Right forelimb (tissue), 1 donor: ENCODE measurements around the gene LRPAP1.

Source experiments
- DNase-seq: peaks from one replicate; pipeline ENCODE4 v3.0.0-alpha.2; 2018

LRPAP1 gene

DNA sequence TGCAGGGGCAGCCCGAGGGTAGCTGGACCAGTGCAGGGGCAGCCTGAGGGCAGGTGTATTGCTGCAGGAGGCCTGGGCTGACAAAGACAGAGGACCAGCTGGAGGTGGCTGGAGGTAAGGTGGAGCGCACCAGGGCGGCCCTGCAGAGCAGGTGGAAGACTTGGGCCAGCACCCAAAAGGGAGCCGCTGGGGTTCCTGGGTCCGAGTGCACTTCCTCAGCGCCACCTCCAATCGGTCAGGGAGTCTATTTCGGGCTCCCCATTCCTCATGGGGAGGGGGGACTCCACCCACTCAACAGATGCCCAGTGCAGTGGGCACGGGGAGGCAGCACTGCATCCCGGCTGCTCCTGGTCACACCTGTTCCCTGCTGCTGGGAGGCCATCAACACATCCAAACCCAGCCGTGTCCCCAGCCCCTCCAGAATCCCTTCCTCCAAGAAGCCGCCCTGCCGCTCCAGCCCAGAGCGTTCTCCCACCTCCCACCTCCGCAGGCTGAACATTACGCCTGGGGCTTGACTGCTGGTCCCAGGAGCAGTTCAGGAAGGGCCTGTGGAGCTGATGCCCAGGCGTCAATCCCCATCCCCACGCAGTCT is 1.5 kb downstream of the LRPAP1 start:
- DNase-seq = no peak

DNA sequence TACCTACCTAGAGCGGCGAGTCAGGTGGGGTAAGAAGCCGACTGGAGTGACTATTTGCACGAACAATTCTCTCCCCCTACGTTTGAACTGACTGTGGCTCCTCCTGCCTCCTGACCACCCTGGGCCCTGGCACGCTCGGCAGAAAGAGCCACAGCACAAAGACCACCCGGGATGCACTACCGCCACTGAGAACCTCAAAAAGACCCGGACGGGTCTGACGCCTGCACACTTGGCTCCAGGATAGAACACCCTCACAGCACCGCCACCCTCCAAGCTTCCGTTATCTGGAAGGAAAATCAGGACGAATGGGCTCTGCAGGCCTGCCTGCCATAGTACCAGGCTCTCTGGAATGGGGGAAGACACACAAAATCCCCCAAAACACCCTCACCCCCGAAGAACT is 2.2 kb downstream of the LRPAP1 start:
- no peak for DNase-seq

- DNase-seq = no peak
Observed at GRCh38 chr4:3529363-3529762, 2.9 kb downstream of the LRPAP1 start.

DNA sequence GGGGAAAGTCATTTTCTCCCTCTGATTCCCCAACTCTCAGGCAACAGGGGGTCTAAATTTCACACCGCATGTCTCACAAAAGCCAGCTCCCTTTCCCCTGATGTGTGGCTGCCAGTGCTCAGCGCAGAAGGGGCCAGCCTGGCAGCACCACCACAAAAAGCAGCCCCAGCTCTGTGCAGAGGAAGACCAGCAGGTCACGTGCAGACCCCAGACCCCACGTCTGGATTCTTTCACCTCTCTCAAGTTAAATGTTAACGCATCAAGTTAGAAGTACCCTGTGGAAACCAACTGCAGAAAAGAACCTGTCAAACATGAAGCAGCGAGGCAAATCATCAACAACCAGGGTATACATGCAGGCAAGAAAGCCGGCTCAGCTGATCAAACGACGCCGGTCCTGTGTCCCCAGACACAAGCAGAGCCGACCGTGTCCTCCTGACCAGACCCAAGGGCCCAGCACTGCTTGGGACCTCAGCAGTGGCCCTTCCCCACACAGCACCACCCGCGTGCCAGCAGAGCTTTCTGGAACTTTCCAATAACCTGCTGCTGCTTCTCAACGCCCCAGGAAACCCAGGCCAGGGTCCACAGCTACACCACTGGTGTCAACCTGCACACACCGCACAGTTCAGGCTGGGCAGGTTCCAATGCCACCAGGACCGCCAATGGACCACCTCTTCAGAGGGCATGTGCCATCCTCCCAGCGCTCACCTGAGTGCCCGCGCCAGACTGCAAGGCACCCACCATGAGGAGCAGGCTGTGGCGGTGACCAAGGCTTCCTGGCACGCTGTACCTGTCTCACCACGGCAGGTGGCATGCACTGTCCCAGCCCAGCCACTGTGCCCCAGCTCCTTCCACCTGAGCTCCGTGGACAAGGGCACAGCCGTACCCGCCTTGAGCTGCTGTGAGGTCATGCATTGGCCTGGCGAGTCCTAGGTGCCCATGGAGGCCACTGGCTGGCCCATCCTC is 4.0 kb downstream of the LRPAP1 start:
- no peak for DNase-seq

- no peak for DNase-seq
Observed at GRCh38 chr4:3527101-3527913, 4.9 kb downstream of the LRPAP1 start.

GRCh38 chr4:3526456-3526855 is 5.8 kb downstream of the LRPAP1 start:
- DNase-seq = no peak

GRCh38 chr4:3525532-3526430 is 6.4 kb downstream of the LRPAP1 start:
- DNase-seq = no peak

- no peak for DNase-seq
Observed at GRCh38 chr4:3524920-3525319, 7.3 kb downstream of the LRPAP1 start.

DNA sequence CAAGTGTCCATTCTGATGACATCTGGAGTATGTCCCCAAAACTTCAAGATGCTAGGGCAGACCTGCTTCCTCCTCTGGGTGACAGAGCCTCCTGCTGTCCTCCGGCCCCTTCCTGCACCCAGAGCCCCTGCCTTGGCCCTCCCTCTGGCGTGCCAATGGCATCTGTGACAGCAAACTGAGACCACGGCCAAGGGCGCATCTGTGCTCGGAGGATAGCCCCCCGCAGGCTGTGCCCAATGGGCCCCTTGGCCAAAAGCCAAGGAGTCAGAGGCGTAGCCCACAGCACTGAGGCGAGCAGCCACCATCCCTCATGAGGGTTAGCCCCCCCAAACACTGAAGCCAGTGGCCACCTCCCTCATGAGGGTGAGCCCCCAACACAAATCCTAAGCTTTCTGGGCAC is 7.9 kb downstream of the LRPAP1 start:
- DNase-seq = no peak

GRCh38 chr4:3523628-3524221 is 8.5 kb downstream of the LRPAP1 start:
- DNase-seq = no peak

- no peak for DNase-seq
Observed at GRCh38 chr4:3523146-3523627, 9.0 kb downstream of the LRPAP1 start.

- DNase-seq = no peak
Observed at GRCh38 chr4:3522651-3523050, 9.6 kb downstream of the LRPAP1 start.

- DNase-seq = no peak
Observed at GRCh38 chr4:3522326-3522640, 9.9 kb downstream of the LRPAP1 start.

- no peak for DNase-seq
Observed at GRCh38 chr4:3521621-3522325, 10.4 kb downstream of the LRPAP1 start.

GRCh38 chr4:3520796-3521600 is 11.2 kb downstream of the LRPAP1 start:
- no peak for DNase-seq

GRCh38 chr4:3520276-3520675 is 11.9 kb downstream of the LRPAP1 start:
- no peak for DNase-seq

- DNase-seq = no peak
Observed at GRCh38 chr4:3519468-3520264, 12.6 kb downstream of the LRPAP1 start.

DNA sequence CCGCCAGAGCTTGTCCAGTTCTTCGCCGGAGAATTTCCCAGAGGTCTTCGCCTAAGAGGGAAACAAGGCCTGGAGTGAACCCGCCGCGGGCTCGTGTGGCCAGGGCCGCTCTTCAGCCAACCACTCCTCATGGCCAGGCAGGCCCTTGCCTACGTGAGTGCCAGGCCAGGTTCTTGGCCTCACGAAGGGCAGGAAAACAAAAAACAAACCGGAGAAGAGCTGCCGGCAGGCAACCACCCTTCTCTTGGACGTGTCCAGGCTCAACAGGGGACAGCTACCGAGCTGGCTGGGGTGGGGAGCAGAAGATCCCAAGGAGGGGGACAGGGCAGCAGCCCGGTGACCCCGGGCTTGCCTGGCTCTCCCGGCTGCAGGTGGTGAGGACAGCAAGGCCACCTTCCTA is 13.3 kb downstream of the LRPAP1 start:
- DNase-seq = no peak

DNA sequence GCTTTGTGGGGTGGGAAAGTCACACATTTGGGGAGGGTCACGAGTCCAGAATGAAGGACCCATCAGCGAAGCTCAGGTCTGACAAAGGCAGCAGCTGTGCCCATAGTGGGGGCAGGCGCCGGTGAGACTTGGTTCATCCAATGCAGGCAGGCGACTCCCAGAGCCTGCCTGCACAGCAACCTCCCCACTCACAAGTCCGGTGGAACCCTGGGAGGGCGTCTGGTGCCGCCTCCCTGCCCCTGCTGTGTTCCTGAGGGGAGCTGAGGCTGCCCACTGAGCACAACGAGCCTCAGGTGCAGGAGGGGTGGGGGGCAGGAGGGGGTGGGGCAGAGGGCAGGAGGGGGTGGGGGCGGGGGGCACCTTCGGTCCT is 13.7 kb downstream of the LRPAP1 start:
- DNase-seq = no peak
